GM19035 (cell line): ENCODE results near the gene PRSS57.
A peak's percentile ranks its signal among the peaks of the same experiment; 100 is the strongest.
"Not testable (repeated sequence)": the region's sequence is repeated elsewhere in the genome, so short reads cannot be mapped to it uniquely, and the experiment has no call there.

Experiments
- ATAC-seq: cut with Tn5 transposase; IDR thresholded peaks from one replicate; pipeline ENCODE4 v1.9.1; 2021; ENCODE audit not compliant: unreplicated experiment

PRSS57 gene

GRCh38 chr19:676007-676338 lies 19.3 kb downstream of the PRSS57 start:
- ATAC-seq: no peak

DNA sequence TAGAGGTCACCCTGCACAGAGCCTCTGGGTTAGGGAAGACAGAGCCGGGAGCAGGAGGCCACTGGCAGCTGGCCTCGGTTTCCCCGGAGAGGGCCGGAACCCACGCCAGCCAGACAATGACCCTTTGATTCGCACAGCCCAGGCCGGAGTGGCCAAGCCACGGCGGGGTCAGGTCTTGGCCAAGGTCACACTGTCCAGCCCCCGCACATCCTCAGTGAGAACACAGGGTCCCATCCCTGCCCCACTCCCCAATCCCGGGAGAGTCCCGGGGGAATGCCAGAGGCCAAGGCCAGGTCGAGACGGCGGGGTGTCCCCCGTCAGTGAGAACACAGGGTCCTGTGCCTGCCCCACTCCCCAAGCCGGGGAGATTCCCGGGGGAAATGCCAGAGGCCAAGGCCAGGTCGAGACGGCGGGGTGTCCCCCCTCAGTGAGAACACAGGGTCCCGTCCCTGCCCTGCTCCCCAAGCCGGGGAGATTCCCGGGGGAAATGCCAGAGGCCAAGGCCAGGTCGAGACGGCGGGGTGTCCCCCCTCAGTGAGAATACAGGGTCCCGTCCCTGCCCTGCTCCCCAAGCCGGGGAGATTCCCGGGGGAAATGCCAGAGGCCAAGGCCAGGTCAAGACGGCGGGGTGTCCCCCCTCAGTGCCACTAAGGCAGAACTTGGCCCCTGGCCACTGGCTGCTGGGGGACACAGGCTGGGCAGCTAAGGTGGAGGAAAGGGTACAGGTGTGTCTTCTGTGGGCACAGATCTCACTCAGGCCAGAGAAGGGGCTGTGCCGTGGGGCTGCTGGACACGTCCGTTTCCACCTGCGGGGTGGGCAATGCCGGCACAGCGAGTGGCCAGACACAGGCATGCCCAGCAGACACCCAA lies 20.7 kb downstream of the PRSS57 start:
- ATAC-seq: no peak

DNA sequence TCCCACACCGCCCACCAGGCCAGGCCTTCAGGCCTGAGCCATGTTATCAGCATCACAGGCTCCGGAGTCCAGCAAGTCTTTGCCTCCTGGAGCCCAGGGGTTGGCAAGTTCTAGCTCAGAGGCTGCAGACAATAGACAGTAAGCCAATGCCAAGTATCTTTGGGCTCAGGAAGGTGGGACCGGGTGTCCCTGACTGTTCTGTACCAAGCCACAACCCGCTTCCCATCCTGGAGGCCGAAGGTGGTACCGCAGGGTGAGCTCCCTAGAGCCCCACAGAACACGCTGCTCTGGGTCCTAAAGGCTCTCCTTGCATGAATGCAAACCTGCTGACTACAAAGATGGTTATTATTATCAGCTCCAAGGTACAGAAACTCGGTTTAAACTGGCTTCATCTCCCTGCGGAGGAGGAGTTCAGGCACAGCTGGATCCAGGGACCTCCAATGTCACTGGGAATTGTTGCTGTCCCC lies 24.6 kb downstream of the PRSS57 start:
- no peak for ATAC-seq

DNA sequence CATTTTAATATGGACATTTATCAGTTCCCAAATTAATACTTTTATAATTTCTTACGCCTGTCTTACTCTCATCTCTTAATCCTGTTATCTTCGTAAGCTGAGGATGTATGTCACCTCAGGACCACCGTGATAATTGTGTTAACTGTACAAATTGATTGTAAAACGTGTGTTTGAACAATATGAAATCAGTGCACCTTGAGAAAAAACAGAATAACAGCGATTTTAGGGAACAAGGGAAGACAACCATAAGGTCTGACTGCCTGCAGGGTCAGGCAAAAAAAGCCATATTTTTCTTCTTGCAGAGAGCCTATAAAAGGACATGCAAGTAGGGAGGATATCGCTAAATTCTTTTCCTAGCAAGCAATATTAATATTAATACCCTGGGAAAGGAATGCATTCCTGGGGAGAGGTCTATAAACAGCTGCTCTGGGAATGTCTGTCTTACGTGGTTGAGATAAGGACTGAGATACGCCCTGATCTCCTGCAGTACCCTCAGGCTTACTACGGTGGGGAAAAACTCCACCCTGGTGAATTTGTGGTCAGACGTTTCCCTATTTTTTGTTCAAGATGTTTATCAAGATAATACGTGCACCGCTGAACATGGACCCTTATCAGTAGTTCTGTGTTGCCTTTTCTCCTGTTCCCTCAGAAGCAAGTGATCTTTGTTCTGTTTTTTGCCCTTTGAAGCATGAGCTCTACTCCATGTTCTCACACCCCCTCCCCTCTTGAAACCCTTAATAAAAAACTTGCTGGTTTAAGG lies 26.4 kb downstream of the PRSS57 start:
- not testable (repeated sequence) for ATAC-seq

GRCh38 chr19:666985-667573 lies 28.2 kb downstream of the PRSS57 start:
- not testable (repeated sequence) for ATAC-seq

GRCh38 chr19:664913-665443 lies 30.3 kb downstream of the PRSS57 start:
- ATAC-seq: no peak

DNA sequence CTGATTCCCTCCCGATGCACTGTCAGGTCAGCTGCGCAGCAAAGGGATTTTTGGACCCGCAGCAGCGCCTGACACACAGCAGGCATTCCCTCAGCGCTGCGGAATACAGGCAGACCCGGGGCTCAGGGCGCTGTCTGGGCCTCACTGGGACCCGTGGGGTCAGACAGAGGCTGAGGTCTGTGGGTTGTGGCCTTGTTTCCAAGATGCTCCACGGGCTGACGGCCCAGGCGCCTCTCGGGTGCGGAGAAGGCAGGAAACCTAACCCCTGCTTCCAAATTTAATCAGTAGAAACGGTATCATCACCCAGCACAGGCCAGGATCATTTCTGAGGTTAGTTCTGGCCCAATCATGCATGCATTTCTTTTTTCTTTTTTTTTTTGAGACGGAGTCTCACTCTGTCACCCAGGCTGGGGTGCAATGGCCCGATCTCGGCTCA lies 31.6 kb downstream of the PRSS57 start:
- peak; percentile 1 for ATAC-seq

- peak; percentile 59 for ATAC-seq
Measured at GRCh38 chr19:662962-663681, 32.1 kb downstream of the PRSS57 start, which contains the start of gene RNF126. Gene RNF126 (minus strand): TSS chr19:663214. CDS start chr19:663121, 93 bp downstream.

DNA sequence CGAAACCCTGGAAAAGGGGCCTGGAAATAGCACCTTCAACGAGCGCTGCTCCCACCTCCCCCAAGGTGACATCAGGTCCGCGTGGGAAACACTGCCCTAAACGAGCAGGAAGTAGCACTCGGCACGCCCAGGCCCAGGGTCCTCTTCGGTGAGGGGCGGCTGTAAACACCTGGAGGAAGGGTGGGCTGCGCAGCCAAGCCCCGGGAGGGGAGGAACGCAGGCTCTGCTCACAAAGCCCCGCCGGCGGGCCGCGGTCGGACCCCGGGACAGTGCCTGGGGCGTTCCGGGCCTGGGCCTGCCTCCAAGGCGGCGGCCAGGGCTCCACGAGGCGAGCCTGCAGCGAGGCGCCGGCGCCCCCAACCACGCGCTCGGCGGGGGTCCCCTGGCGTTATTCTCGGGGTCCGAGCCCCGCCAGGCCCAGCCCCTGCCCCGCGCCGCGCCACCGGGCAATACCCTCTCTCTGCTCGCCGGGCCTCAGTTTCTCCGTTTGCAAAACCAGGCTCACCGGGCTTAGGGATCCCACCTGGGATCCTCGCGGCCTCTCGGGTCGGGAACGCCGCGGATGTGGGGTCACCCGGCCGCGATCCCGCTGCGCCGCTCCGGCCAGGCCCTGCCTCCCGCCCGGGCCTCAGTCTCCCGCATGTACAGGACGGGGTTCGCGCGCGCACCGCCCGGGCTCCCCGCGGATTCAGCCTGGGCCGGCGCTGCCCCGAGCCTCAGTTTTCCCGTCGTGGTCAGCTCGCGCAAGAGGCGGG lies 32.9 kb downstream of the PRSS57 start:
- ATAC-seq: peak; percentile 21

DNA sequence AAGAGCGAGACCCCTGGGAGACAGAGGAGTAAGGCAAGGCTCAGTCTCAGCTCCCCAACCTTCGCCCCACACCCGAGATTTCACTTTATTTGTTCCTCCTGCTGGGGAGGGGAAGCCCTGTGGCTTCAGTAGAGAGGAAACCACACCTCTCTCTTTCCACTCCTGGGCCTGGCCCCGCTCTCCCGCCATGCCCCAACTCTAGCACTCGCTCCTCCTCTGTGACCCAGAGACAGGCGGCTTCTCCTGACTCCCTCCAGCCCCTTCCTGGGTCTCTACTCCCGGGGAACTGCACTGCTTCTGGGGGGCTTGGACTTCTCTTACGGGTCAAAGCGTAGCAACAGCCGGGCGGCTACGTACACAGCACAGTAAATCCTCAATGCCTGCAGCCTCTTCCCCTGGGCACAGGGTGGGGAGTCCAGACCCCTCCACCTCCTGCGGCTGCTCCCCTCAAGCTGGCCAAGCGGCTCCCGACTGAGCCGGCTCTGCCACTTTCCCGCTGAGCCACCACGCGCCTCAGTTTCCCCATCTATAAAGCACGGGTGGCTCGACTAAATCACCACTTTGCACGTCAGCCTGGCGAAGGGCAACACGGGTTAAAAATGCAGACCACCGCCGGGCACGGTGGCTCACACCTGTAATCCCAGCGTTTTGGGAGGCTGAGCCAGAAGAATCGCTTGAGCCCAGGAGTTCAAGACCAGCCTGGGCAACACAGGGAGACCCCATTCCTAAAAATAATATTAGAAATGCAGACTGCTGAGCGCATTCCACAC lies 33.6 kb downstream of the PRSS57 start:
- ATAC-seq: no peak

DNA sequence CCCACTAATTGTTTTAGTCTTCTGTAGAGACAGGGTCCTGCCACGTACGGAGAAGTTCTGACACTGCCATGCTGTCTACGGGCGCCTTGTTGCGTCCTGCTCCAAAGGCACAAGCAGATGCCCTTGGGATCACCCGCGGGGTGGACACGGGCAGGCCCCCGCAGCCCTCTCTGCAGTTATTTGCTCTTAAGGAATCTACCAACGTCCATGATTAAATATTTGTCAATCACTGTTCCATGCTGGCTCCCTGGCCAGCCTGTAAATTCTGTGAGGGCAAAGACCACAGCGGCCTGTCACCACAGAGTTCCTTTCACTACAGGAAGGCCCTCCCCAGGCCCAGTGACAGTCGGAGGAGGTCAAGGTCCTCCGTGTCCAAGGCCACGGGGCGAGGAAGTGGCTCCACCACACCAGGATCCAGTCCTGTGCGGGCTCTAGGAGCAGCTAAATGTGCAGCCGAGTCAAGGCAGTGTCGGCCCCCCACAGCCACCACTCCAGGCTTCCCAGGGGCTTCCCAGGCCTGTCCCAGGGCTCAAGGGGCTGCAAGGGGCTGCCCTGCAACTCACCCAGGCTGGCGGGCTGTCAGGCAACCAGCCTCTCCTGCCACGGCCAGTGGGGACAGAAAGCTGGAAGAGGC lies 34.3 kb downstream of the PRSS57 start:
- no peak for ATAC-seq

DNA sequence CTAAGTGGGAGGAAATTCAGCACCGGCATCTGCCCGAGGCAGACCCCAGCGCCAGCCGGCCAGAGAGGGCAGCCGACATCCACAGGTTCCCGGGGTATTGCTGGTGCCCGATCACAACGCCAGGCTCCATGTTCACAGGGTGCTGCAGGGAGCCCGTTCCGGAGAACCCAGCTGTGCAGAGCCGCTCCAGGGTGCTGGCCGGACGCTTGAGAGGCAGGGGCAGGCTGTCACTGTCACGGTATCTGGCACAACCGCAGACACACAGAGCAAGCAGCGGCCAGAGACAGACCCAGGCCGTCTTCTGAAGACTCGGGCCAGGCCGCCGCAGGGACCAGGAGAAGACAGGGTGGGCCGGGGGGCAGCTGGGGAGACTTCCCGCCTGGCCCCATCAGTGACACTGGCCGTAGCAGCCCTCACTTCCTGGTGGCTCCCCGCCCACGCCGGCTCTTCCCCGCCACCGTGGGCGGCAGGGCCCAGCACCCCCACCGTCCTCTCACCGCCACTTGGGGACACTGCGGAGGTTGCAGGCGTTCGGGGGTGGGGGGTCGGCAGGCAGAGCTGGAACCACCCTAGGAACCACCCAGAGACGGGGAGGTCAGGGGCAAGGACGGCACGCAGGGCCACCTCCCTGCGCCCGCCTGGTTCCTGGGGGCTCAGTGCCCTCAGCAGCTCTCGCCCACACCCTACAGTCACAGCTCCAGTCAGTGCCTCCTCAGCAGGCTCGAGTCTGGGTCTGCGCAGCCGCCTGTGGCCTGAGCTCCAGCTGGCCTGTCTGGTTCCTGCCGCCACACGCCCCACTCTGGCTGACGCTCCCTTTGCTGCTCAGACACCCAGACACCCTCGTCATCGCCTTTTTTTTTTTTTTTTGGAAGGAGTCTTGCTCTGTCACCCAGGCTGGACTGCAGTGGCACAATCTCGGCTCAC lies 36.1 kb downstream of the PRSS57 start:
- no peak for ATAC-seq

DNA sequence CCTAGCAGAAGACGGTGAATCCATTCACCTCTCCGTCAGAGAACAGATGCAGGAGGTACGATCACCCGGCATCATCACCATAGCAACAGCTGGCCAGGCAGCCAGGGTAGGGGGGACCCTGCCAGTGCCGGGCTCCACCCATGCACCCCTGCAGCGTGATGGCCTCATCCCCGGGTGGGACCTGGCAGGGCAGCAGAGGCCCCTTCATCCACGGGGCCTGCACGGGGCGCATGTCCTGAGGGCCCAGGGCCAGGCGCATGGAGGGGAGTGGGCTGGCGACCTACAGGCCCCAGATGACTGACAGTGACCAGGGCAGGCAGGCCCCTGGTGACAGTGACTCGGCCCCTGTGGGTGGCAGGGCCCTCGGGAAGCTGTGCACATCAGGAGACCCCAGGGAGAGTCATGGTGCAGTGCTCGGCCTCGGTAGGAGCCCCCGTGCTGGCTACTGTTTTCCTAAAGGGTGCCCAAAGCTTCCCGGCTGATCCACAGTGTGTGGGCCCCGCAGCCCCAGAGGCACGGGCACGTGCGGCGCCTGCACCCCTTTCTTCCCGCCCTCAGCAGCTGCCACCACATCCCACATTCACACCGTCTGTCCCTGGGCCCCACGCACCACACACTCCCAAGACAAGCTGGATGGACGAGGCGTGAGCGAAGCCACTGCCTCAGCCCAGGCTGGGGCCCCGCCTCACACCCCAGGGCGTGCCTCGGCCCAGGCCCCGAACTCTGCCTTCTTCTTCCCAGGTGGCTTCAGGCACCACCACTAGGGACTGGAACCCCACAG lies 37.0 kb downstream of the PRSS57 start:
- no peak for ATAC-seq

DNA sequence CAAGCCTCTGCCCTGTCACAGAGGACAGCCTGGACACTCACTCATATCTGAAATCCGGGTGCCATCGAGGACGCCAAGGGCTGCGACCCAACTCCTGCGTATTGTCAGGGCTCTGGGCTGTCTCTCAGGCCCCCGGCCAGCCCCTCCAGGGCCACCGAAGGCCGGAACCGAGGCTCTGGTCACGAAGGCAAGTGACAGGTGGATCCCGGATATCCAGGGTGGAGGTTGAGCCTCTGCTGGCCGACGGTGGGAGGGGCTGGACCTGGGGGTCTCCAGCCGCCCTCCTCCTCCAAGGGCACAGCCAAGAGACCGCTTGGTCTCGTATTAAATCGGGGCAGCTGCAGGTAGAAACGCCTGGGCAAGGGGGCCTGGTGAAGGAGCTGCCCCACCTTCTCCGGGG lies 37.6 kb downstream of the PRSS57 start:
- ATAC-seq: no peak

DNA sequence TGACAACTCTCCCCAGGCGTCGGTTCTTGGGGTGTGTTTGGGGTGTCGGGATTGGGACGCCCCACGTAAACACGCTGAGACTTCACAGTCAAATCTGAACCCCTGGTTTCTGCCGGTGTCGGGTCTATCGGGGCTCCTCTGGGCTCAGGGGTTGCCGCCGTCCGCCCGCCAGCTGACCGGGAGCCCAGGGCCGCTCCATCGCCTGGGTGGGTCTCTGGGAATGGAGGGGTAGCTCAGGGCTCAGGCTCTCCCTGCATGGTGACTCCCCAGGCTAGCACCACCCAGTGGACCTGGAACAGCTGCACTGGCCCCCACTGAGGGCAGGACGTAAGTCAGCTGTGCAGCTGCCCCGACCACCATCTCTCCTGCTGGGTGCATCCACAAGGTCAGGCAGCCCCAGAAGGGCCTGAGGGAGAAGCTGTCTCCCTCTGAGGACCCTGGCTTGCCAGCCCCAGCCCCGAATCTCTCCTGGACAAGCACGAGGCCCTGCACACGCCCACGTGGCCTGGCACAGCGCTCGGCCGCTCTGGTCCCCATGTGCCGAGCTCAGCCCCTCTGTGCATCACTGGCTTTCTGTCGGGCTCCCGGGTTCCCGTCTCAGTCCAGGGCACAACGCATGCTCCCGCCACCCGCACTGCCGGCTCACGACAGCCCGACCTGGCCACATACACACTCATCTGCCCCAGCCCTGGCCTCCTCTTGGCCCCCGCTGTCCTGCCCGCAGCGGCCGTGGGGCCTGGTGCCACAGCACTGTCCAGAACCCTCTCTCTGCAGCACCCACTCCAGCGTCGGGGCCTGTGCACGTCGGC lies 38.3 kb downstream of the PRSS57 start:
- no peak for ATAC-seq

GRCh38 chr19:655691-656090 lies 39.6 kb downstream of the PRSS57 start:
- no peak for ATAC-seq
